ENCODE measurements around the gene MAP2.

DNA sequence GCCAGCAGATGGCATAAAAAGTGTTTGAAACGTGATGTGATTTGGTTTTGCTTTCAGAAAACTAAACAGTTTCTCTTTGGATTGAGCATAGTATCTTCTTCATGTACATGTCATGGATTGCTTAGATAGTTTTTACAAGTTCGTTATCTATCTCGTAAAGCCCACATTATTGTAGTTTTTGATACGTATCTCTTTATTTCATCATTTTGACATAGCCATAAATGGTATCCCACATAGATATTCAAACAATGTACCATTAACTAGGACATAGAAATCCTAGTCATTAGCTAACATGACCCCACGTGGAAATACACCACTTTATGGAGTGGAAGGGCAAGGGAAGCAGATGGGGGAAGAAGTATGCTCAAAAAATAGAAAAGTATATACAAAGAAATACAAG is 93.6 kb downstream of the MAP2 start:
- TF ChIP-seq, protein P1, sequence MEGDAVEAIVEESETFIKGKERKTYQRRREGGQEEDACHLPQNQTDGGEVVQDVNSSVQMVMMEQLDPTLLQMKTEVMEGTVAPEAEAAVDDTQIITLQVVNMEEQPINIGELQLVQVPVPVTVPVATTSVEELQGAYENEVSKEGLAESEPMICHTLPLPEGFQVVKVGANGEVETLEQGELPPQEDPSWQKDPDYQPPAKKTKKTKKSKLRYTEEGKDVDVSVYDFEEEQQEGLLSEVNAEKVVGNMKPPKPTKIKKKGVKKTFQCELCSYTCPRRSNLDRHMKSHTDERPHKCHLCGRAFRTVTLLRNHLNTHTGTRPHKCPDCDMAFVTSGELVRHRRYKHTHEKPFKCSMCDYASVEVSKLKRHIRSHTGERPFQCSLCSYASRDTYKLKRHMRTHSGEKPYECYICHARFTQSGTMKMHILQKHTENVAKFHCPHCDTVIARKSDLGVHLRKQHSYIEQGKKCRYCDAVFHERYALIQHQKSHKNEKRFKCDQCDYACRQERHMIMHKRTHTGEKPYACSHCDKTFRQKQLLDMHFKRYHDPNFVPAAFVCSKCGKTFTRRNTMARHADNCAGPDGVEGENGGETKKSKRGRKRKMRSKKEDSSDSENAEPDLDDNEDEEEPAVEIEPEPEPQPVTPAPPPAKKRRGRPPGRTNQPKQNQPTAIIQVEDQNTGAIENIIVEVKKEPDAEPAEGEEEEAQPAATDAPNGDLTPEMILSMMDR (optimal IDR thresholded peaks at IDR 0.05 in 1 of 3, IDR thresholded peaks at IDR 0.05 in 1 of 3, conservative IDR thresholded peaks at IDR 0.05 in 1 of 3; ENCODE audit: extremely low read depth in 1 of 3, insufficient read depth in 2 of 3, low read length in 3 of 3): no peak
- TF ChIP-seq EZH2 (IDR thresholded peaks at IDR 0.05; ENCODE audit: low read length): no peak
